IMR-90 (cell line): ENCODE data around the gene GRM8. TPM values are rescaled to one million over a fixed set of nuclear protein-coding genes. Genes with fewer than 3 reads are reported as not detected.
"Not testable (repeated sequence)": the region's sequence is repeated elsewhere in the genome, so short reads cannot be mapped to it uniquely, and the experiment has no call there.

Source experiments
- ATAC-seq: fragments of 200-7000 bp; cut with Tn5 transposase; 2 replicates; pipeline ENCODE4 v1.9.1; 2020; ENCODE audit warnings: low read depth, mild to moderate bottlenecking, moderate library complexity
- BruUV-seq: library from RNA; stranded (reverse); fragments of 400-500 nt; replicated peaks from 2 replicates; lab custom pipeline; 2021; lab: Mats Ljungman, UMichigan
- CTCF ChIA-PET: fragments of 300-600 bp; formaldehyde crosslinking; extraction: SDS; loops from one replicate; lab custom pipeline; 2021; ENCODE audit warnings: antibody characterized with exemption; lab: Yijun Ruan, JAX
- POLR2A ChIA-PET: fragments of 300-600 bp; sonication (Branson Sonifier 250); formaldehyde crosslinking; loops from one replicate; lab custom pipeline; 2022; ENCODE audit warnings: antibody characterized with exemption; ENCODE audit not compliant: unreplicated experiment; lab: Charles Lee
- DNase-seq: peaks from one replicate; pipeline ENCODE4 v3.0.0; 2013
- H2AFZ ChIP-seq: replicated peaks from 2 replicates; pipeline ENCODE3; 2013; ENCODE audit warnings: low read length, mild to moderate bottlenecking; ENCODE audit not compliant: poor library complexity
- H2AK5ac ChIP-seq: 2 replicates; pipeline ENCODE4 v1.6.1; 2013; ENCODE audit warnings: low read depth, low read length, inconsistent platforms
- H2AK9ac ChIP-seq: replicated peaks from 2 replicates; pipeline ENCODE3; 2013; ENCODE audit warnings: mild to moderate bottlenecking, low read depth, low read length, moderate library complexity; ENCODE audit not compliant: poor library complexity
- H2BK120ac ChIP-seq: 2 replicates; pipeline ENCODE4 v1.6.1; 2013; ENCODE audit warnings: low read depth, low read length, inconsistent platforms
- H2BK15ac ChIP-seq: 3 replicates; pipeline ENCODE4 v1.6.1; 2013; ENCODE audit warnings: low read depth, low read length, inconsistent platforms
- H2BK20ac ChIP-seq: 2 replicates; pipeline ENCODE4 v1.6.1; 2013; ENCODE audit warnings: low read depth, mild to moderate bottlenecking, inconsistent platforms, low read length, moderate library complexity
- H2BK5ac ChIP-seq: 2 replicates; pipeline ENCODE4 v1.6.1; 2013; ENCODE audit warnings: mild to moderate bottlenecking, low read depth, low read length, inconsistent platforms; ENCODE audit not compliant: poor library complexity, severe bottlenecking
- H3K14ac ChIP-seq: replicated peaks from 2 replicates; pipeline ENCODE4 v1.6.1; 2013; ENCODE audit warnings: low read depth, low read length, inconsistent platforms
- H3K18ac ChIP-seq: 2 replicates; pipeline ENCODE4 v1.6.1; 2013; ENCODE audit warnings: low read depth, low read length, control low read depth
- H3K23ac ChIP-seq: 2 replicates; pipeline ENCODE4 v1.6.1; 2013; ENCODE audit warnings: low read depth, low read length, inconsistent platforms
- H3K27ac ChIP-seq: 2 replicates; pipeline ENCODE4 v1.5.1; 2013; ENCODE audit warnings: mild to moderate bottlenecking, control low read depth, low read length; ENCODE audit not compliant: insufficient read depth
- H3K27me3 ChIP-seq: 2 replicates; pipeline ENCODE4 v1.6.1; 2013; ENCODE audit warnings: low read length; ENCODE audit not compliant: control insufficient read depth, insufficient read depth
- H3K36me3 ChIP-seq: 2 replicates; pipeline ENCODE4 v1.6.1; 2013; ENCODE audit warnings: low read length, mixed read lengths; ENCODE audit not compliant: control insufficient read depth, insufficient read depth
- H3K4ac ChIP-seq: 2 replicates; pipeline ENCODE4 v1.6.1; 2013; ENCODE audit warnings: low read depth, low read length, inconsistent platforms
- H3K4me1 ChIP-seq: 2 replicates; pipeline ENCODE4 v1.6.1; 2013; ENCODE audit warnings: low read length, mixed read lengths; ENCODE audit not compliant: control insufficient read depth, insufficient read depth
- H3K4me2 ChIP-seq: 2 replicates; pipeline ENCODE4 v1.6.1; 2013; ENCODE audit warnings: low read depth, mild to moderate bottlenecking, control low read depth, low read length, moderate library complexity
- H3K4me3 ChIP-seq: 2 replicates; pipeline ENCODE4 v1.5.1; 2013; ENCODE audit warnings: low read depth, mild to moderate bottlenecking, control low read depth, low read length, moderate library complexity; ENCODE audit not compliant: insufficient read depth
- H3K56ac ChIP-seq: 2 replicates; pipeline ENCODE4 v1.6.1; 2013; ENCODE audit warnings: low read length, inconsistent platforms; ENCODE audit not compliant: insufficient read depth; ENCODE audit errors: extremely low read depth
- H3K79me1 ChIP-seq, 2 experiments: 2 replicates each; pipeline ENCODE4 v1.6.1; 2013; ENCODE audit warnings: low read length in 2 of 2, inconsistent platforms in 1 of 2, low read depth in 1 of 2
- H3K9ac ChIP-seq: 2 replicates; pipeline ENCODE4 v1.6.1; 2013; ENCODE audit warnings: low read depth, low read length, control low read depth
- H3K9me1 ChIP-seq: 2 replicates; pipeline ENCODE4 v1.6.1; 2013; ENCODE audit warnings: low read length, inconsistent platforms; ENCODE audit not compliant: insufficient read depth
- H3K9me3 ChIP-seq: 2 replicates; pipeline ENCODE4 v1.6.1; 2013; ENCODE audit warnings: low read length; ENCODE audit not compliant: control insufficient read depth, insufficient read depth
- H4K20me1 ChIP-seq: 2 replicates; pipeline ENCODE4 v1.6.1; 2013; ENCODE audit warnings: low read length, inconsistent platforms; ENCODE audit not compliant: insufficient read depth
- H4K5ac ChIP-seq: 2 replicates; pipeline ENCODE4 v1.6.1; 2013; ENCODE audit warnings: mild to moderate bottlenecking, low read depth, low read length, control low read depth
- H4K8ac ChIP-seq, 2 experiments: 2 replicates each; pipeline ENCODE4 v1.6.1; 2013; ENCODE audit warnings: low read depth in 2 of 2, low read length in 2 of 2, control low read depth in 1 of 2, inconsistent platforms in 1 of 2
- H4K91ac ChIP-seq: 2 replicates; pipeline ENCODE4 v1.6.1; 2013; ENCODE audit warnings: low read depth, low read length, inconsistent platforms; ENCODE audit not compliant: insufficient read depth
- WGBS, 2 experiments: methylation state at CpG; one replicate each; pipeline versions ENCODE4 v1.1.5 to v1.1.7; 2013; ENCODE audit warnings: missing lambda C conversion rate in 2 of 2; ENCODE audit not compliant: insufficient read length in 1 of 2; ENCODE audit errors: extremely low coverage in 2 of 2; 5-methylcytosine and 5-hydroxymethylcytosine counted together
- dilution Hi-C: fragments of 300-500 bp; cut with HindIII; formaldehyde crosslinking; loops from one replicate; pipeline ENCODE4 v1.14.3; 2018; ENCODE audit warnings: low sequenced_read_pairs; ENCODE audit not compliant: unreplicated experiment
- in situ Hi-C: fragments of 300-500 bp; cut with MboI; formaldehyde crosslinking; loops from 3 replicates; pipeline ENCODE4 v1.14.3; 2019; ENCODE audit warnings: low sequenced_read_pairs, inconsistent platforms, mixed read lengths
- intact Hi-C: fragments of 100-400 bp; cut with micrococcal nuclease; formaldehyde crosslinking; loops from 2 replicates; pipeline ENCODE4 v1.10.0; 2022
- polyA plus RNA-seq, 3 experiments: library from polyadenylated mRNA; depleted of rRNA; stranded (reverse); fragments of >200 nt; gene quantifications; 2 replicates each; pipeline ENCODE4 v1.2.3, GENCODE V29; 2012; ENCODE audit warnings: low replicate concordance in 1 of 3
- total RNA-seq: library from RNA; depleted of rRNA; stranded (reverse); fragments of >200 nt; gene quantifications from 2 replicates; pipeline ENCODE4 v1.2.3, GENCODE V29; 2012

GRM8 gene
- total and polyA plus RNA-seq, 2 of the 4 experiments (the other 2 are of a cell fraction), result not detected

DNA sequence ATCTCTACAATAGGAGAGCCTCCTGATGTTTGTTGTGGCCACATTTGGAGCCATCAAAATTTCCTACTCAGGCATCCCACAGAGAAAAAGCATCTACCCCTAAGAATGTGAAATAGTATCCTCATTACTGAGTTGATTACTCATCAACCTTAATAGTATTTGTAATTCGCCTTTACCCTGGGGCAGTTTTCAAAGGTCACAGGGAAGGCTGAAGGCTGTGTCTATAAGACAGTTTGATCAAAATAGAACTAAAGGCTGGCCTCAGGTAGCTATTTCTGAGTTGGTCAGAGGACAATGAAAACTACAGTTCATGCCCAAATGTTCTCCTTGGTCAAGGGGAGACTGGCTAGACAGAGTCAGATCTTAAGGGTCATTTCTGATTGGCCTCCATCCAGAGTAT is 370.0 kb downstream of the GRM8 start:
- in situ Hi-C loops, result not testable (repeated sequence)
- no CpG with 5 or more reads among the region's 1 CpG for WGBS, 2 experiments

GRCh38 chr7:126881908-126882307 is 370.8 kb downstream of the GRM8 start:
- H3K4me1 ChIP-seq, H3K4ac ChIP-seq, BruUV-seq, DNase-seq, H3K79me1 ChIP-seq, H3K18ac ChIP-seq, H3K27me3 ChIP-seq, H4K20me1 ChIP-seq, H2AK9ac ChIP-seq, H4K8ac ChIP-seq, H2AK5ac ChIP-seq, H2BK120ac ChIP-seq, H3K14ac ChIP-seq, H4K5ac ChIP-seq, H3K4me2 ChIP-seq, H3K56ac ChIP-seq, POLR2A ChIA-PET, H3K4me3 ChIP-seq, dilution Hi-C loops, H2BK20ac ChIP-seq, H3K9ac ChIP-seq, H4K91ac ChIP-seq, H3K23ac ChIP-seq, intact Hi-C loops, H2BK5ac ChIP-seq, H2AFZ ChIP-seq, in situ Hi-C loops, H3K9me1 ChIP-seq, H3K36me3 ChIP-seq, H3K27ac ChIP-seq, CTCF ChIA-PET, ATAC-seq, H3K9me3 ChIP-seq, H2BK15ac ChIP-seq: not testable (repeated sequence)
- no CpG with 5 or more reads among the region's 2 CpGs for WGBS, 2 experiments

More for the DNA sequence above, 370.0 kb downstream of the GRM8 start:
- H2BK5ac ChIP-seq, CTCF ChIA-PET, H3K4me2 ChIP-seq, H3K9ac ChIP-seq, H3K9me1 ChIP-seq, H3K9me3 ChIP-seq, H2BK15ac ChIP-seq, H3K4me3 ChIP-seq, H2BK120ac ChIP-seq, H3K4ac ChIP-seq, ATAC-seq, H2AK9ac ChIP-seq, dilution Hi-C loops, H3K27ac ChIP-seq, H4K20me1 ChIP-seq, H3K14ac ChIP-seq, H2AFZ ChIP-seq, H3K36me3 ChIP-seq, H4K5ac ChIP-seq, H3K79me1 ChIP-seq, H4K91ac ChIP-seq, H3K56ac ChIP-seq, DNase-seq, POLR2A ChIA-PET, H2BK20ac ChIP-seq, BruUV-seq, H3K23ac ChIP-seq, H2AK5ac ChIP-seq, H3K18ac ChIP-seq, intact Hi-C loops, H3K4me1 ChIP-seq, H4K8ac ChIP-seq, H3K27me3 ChIP-seq: not testable (repeated sequence)
